HG02642 (cell line): ENCODE results near the gene USP17L5.
A peak's percentile ranks its signal among the peaks of the same experiment; 100 is the strongest.
"Not testable (repeated sequence)": the region's sequence is repeated elsewhere in the genome, so short reads cannot be mapped to it uniquely, and the experiment has no call there.

Experiments used
- ATAC-seq: cut with Tn5 transposase; IDR thresholded peaks from one replicate; pipeline ENCODE4 v1.9.1; 2021; ENCODE audit warnings: mild to moderate bottlenecking; ENCODE audit not compliant: unreplicated experiment, poor library complexity

USP17L5 gene

GRCh38 chr4:9339103-9339502 is at the start of gene USP17L5:
USP17L5 (plus strand) TSS chr4:9339403; CDS start chr4:9339403, 0 bp downstream.
- not testable (repeated sequence) for ATAC-seq

DNA sequence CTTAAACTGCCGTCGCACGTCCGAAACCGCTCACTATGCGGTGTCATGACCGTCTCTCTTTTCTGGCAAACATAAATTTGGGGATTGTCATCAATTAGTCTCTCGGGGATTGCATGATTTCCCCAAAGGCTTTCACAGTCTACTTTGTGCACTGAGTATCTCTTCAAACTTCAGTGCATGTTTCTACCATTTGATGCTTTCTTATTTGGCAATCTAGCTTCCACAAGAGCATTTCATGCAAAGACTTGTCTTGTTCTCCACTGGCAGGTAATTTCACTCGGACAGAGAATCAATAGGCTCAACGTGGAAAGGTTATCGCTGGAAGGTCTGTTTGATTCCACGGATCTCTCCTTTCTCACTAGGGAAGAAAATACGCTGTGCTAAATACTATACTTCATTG is 15.0 kb upstream of the USP17L5 start:
- not testable (repeated sequence) for ATAC-seq

GRCh38 chr4:9324865-9325264 is 14.3 kb upstream of the USP17L5 start, which contains the start of gene USP17L24:
USP17L24 (plus strand) TSS chr4:9325165; CDS start chr4:9325165, 0 bp downstream.
- ATAC-seq: not testable (repeated sequence)

DNA sequence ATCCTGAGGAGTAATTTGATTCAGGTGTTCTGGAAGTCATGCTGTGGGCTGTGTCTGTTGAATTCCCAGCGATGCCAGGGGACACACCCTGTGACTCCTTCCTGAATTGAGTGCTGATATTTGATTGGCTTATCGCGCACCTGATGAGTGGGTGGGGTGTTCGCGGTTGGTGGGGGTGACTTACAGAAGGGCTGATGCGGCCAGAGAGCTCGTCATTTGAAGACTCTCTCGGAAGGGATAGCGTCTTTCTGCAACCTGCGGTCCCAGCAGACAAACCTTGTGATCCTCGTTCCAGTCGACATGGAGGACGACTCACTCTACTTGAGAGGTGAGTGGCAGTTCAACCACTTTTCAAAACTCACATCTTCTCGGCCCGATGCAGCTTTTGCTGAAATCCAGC is 9.6 kb upstream of the USP17L5 start, which contains the start of gene USP17L25:
Gene USP17L25, plus strand, starts transcription at position 301 of the 400 bp plus-strand sequence. Its CDS starts 0 bp downstream, at position 301.
- not testable (repeated sequence) for ATAC-seq

DNA sequence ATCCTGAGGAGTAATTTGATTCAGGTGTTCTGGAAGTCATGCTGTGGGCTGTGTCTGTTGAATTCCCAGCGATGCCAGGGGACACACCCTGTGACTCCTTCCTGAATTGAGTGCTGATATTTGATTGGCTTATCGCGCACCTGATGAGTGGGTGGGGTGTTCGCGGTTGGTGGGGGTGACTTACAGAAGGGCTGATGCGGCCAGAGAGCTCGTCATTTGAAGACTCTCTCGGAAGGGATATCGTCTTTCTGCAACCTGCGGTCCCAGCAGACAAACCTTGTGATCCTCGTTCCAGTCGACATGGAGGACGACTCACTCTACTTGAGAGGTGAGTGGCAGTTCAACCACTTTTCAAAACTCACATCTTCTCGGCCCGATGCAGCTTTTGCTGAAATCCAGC is 4.8 kb upstream of the USP17L5 start, which contains the start of gene USP17L26:
Gene USP17L26, plus strand, starts transcription at position 301 of the 400 bp plus-strand sequence. Its CDS starts 0 bp downstream, at position 301.
- ATAC-seq: not testable (repeated sequence)

GRCh38 chr4:9343848-9344247 is 4.6 kb downstream of the USP17L5 start, which contains the start of gene USP17L27:
USP17L27 (plus strand) TSS chr4:9344148; CDS start chr4:9344148, 0 bp downstream.
- ATAC-seq: not testable (repeated sequence)

DNA sequence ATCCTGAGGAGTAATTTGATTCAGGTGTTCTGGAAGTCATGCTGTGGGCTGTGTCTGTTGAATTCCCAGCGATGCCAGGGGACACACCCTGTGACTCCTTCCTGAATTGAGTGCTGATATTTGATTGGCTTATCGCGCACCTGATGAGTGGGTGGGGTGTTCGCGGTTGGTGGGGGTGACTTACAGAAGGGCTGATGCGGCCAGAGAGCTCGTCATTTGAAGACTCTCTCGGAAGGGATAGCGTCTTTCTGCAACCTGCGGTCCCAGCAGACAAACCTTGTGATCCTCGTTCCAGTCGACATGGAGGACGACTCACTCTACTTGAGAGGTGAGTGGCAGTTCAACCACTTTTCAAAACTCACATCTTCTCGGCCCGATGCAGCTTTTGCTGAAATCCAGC is 9.4 kb downstream of the USP17L5 start, which contains the start of gene USP17L28:
Gene USP17L28, plus strand, starts transcription at position 301 of the 400 bp plus-strand sequence. Its CDS starts 0 bp downstream, at position 301.
- ATAC-seq: not testable (repeated sequence)

DNA sequence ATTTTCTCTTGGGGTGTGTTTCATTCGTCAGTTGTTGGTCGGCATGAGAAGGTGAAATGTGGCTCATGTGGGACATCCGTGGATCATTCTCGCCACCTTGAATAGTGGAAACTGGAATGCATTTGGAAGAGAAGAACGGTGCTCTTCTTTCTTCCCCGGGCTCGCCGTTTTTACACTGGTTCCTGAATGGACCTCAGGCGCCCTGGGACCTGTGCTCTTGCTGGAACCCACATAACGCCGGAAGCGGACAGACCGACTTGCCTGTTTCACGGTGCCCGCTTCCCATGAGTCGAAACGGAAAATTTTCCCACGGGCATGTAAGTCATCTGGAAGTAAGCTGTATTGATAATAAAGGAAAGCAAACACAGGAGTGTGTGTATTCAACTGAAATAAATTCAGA is 11.7 kb downstream of the USP17L5 start:
- not testable (repeated sequence) for ATAC-seq

GRCh38 chr4:9353338-9353737 is 14.1 kb downstream of the USP17L5 start, which contains the start of gene USP17L29:
USP17L29 (plus strand) TSS chr4:9353638; CDS start chr4:9353638, 0 bp downstream.
- not testable (repeated sequence) for ATAC-seq

DNA sequence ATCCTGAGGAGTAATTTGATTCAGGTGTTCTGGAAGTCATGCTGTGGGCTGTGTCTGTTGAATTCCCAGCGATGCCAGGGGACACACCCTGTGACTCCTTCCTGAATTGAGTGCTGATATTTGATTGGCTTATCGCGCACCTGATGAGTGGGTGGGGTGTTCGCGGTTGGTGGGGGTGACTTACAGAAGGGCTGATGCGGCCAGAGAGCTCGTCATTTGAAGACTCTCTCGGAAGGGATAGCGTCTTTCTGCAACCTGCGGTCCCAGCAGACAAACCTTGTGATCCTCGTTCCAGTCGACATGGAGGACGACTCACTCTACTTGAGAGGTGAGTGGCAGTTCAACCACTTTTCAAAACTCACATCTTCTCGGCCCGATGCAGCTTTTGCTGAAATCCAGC is 23.6 kb downstream of the USP17L5 start, which contains the start of gene USP17L30:
Gene USP17L30, plus strand, starts transcription at position 301 of the 400 bp plus-strand sequence. Its CDS starts 0 bp downstream, at position 301.
- ATAC-seq: not testable (repeated sequence)

DNA sequence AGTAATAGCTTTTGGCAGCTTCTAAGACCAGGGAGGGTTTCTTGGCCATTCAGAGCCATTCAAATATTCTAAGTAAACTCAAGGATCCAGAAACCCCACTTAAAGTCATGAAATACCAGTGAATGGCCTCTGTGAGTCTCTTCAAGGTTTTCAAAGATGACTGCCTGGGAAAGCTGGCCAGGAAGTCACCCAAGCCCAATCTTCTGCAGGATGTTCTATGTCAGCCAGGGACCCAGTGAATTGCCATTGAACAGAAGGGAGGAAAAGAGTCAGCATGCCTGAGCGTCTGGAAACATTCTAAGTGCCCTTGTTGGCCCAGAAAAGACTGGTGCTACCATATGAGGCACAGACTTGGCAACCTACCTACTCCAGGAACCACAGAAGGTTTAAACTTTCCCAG is 40.7 kb downstream of the USP17L5 start:
- not testable (repeated sequence) for ATAC-seq

- peak; percentile 42 for ATAC-seq
These were observed 41.9 kb downstream of the USP17L5 start for GRCh38 chr4:9381012-9381534.

- ATAC-seq: no peak
These were observed 44.9 kb downstream of the USP17L5 start for GRCh38 chr4:9384126-9384525.

DNA sequence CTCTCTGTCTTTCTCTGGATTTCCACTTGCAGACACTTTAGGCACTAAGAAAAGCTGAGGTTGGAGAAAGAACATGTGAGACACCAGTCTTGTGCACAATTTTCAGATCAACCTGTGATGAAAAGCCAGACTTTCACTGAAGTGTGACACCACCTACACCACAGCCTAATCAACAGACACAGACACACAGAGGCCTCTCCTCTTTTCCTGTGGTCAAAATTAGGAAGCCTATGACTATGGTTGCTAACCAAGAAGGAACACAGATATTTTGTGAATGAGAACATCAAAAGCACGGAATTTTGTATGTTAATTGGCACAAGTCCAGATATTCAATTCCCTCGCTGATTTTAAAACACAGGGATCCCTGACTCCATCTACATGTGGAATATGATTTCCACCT is 49.8 kb downstream of the USP17L5 start:
- ATAC-seq: not testable (repeated sequence)
